Measurements from ENCODE around the gene GJD2.

GJD2 gene

GRCh38 chr15:34789326-34789725 is 34.5 kb upstream of the GJD2 start:
- H3K36me3 ChIP-seq (ENCODE audit: insufficient read depth, low read length), result no peaks in the 10 kb centered on the region
- H4K20me1 ChIP-seq (ENCODE audit: insufficient read depth, low read length), result no peaks in the 10 kb centered on the region
- no peaks in the 10 kb centered on the region for H3K79me2 ChIP-seq (ENCODE audit: insufficient read depth, low read length)
- H3F3A ChIP-seq (ENCODE audit: insufficient read depth, low read length), result no peaks in the 10 kb centered on the region
- H3K4me2 ChIP-seq (ENCODE audit: low read length), result no peak overlapping the region
- no peaks in the 10 kb centered on the region for H3K9me2 ChIP-seq (ENCODE audit: low read depth, low read length)
- no peak for TF ChIP-seq EZH2 (IDR thresholded peaks at IDR 0.05; ENCODE audit: borderline replicate concordance, low read length)
- TF ChIP-seq, protein P1, sequence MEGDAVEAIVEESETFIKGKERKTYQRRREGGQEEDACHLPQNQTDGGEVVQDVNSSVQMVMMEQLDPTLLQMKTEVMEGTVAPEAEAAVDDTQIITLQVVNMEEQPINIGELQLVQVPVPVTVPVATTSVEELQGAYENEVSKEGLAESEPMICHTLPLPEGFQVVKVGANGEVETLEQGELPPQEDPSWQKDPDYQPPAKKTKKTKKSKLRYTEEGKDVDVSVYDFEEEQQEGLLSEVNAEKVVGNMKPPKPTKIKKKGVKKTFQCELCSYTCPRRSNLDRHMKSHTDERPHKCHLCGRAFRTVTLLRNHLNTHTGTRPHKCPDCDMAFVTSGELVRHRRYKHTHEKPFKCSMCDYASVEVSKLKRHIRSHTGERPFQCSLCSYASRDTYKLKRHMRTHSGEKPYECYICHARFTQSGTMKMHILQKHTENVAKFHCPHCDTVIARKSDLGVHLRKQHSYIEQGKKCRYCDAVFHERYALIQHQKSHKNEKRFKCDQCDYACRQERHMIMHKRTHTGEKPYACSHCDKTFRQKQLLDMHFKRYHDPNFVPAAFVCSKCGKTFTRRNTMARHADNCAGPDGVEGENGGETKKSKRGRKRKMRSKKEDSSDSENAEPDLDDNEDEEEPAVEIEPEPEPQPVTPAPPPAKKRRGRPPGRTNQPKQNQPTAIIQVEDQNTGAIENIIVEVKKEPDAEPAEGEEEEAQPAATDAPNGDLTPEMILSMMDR (IDR thresholded peaks at IDR 0.05; ENCODE audit: low read length), result no peak
- H3K9me3 ChIP-seq (ENCODE audit: low read length), result no peaks in the 10 kb centered on the region
- no peak overlapping the region for H3K27ac ChIP-seq (ENCODE audit: low read depth, low read length, poor library complexity, severe bottlenecking)
- H3K4me3 ChIP-seq (ENCODE audit: low read depth, low read length, poor library complexity, severe bottlenecking), result no peak overlapping the region
- no peaks in the 10 kb centered on the region; the same call in 1 of the 2 replicates for H3K27me3 ChIP-seq (ENCODE audit: insufficient read depth, low read length)
- no peak overlapping the region for H3K9ac ChIP-seq (ENCODE audit: low read length)
- no peaks in the 10 kb centered on the region for H3K4me1 ChIP-seq (ENCODE audit: insufficient read depth, low read length, severe bottlenecking)
- no peak overlapping the region for H2AFZ ChIP-seq (ENCODE audit: low read length)

DNA sequence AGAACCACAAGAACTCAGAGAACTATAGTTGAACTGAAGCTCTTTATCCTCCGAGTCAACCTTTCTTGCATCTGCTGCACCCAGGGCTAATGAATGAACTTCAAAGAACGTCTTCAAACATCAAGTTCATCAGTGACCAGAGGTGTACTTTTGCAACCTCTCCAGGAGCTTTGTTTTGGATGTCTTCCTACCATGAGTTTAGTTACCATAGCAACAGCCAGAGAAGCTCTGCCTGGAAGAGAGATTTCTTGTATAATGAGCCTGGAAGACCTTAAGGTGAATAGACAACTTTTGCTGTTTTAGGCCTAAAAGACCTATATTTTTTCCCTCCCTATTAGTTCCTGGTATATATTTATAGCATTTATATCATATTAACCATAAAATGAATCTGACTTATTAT is 31.4 kb upstream of the GJD2 start:
- no peaks in the 10 kb centered on the region for H3K27me3 ChIP-seq (ENCODE audit: insufficient read depth, low read length)

DNA sequence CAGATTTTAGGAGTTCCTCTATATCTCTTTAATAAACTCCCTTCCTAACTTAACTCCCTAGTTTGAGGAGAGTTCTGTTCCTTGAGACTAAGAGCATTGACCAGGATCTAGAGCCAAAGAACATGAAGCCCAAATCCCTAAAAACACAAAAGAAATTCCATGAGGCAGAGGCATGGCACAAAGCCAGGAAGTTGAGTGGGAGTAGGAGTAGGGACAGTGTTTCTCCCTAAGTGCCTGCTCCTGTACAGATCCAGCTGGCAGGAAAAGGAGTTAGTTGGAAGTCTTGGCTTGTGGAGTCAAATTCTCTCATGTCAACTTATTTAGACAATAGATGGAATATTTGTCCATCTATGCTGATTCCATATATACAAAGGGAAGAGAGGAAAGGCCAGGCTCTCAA is 29.2 kb upstream of the GJD2 start:
- H3K36me3 ChIP-seq (ENCODE audit: insufficient read depth, low read length), result no peaks in the 10 kb centered on the region
- H3K9me3 ChIP-seq (ENCODE audit: low read length), result no peaks in the 10 kb centered on the region
- no peaks in the 10 kb centered on the region for H3K4me1 ChIP-seq (ENCODE audit: insufficient read depth, low read length, severe bottlenecking)
- no peak overlapping the region for H3K27ac ChIP-seq (ENCODE audit: low read depth, low read length, poor library complexity, severe bottlenecking)
- H2AFZ ChIP-seq (ENCODE audit: low read length), result no peak overlapping the region
- H3K79me2 ChIP-seq (ENCODE audit: insufficient read depth, low read length), result no peaks in the 10 kb centered on the region
- TF ChIP-seq EZH2 (IDR thresholded peaks at IDR 0.05; ENCODE audit: borderline replicate concordance, low read length), result no peak
- TF ChIP-seq, protein P1 (IDR thresholded peaks at IDR 0.05; ENCODE audit: low read length), result no peak
- no peak overlapping the region for H3K4me3 ChIP-seq (ENCODE audit: low read depth, low read length, poor library complexity, severe bottlenecking)
- H3K27me3 ChIP-seq (ENCODE audit: insufficient read depth, low read length), result no peaks in the 10 kb centered on the region
- no peaks in the 10 kb centered on the region for H4K20me1 ChIP-seq (ENCODE audit: insufficient read depth, low read length)
- no peak overlapping the region for H3K9ac ChIP-seq (ENCODE audit: low read length)
- no peaks in the 10 kb centered on the region for H3K9me2 ChIP-seq (ENCODE audit: low read depth, low read length)
- H3F3A ChIP-seq (ENCODE audit: insufficient read depth, low read length), result no peaks in the 10 kb centered on the region
- H3K4me2 ChIP-seq (ENCODE audit: low read length), result no peak overlapping the region

More for the DNA sequence above, 31.4 kb upstream of the GJD2 start:
- no peaks in the 10 kb centered on the region for H3K36me3 ChIP-seq (ENCODE audit: insufficient read depth, low read length)
- H3K79me2 ChIP-seq (ENCODE audit: insufficient read depth, low read length), result no peaks in the 10 kb centered on the region
- H3F3A ChIP-seq (ENCODE audit: insufficient read depth, low read length), result no peaks in the 10 kb centered on the region
- no peak for TF ChIP-seq EZH2 (IDR thresholded peaks at IDR 0.05; ENCODE audit: borderline replicate concordance, low read length)
- TF ChIP-seq, protein P1 (IDR thresholded peaks at IDR 0.05; ENCODE audit: low read length), result no peak
- H3K4me3 ChIP-seq (ENCODE audit: low read depth, low read length, poor library complexity, severe bottlenecking), result no peak overlapping the region
- no peaks in the 10 kb centered on the region for H3K4me1 ChIP-seq (ENCODE audit: insufficient read depth, low read length, severe bottlenecking)
- H3K27ac ChIP-seq (ENCODE audit: low read depth, low read length, poor library complexity, severe bottlenecking), result no peak overlapping the region
- H3K9me3 ChIP-seq (ENCODE audit: low read length), result no peaks in the 10 kb centered on the region
- no peak overlapping the region for H2AFZ ChIP-seq (ENCODE audit: low read length)
- no peak overlapping the region for H3K4me2 ChIP-seq (ENCODE audit: low read length)
- H3K9me2 ChIP-seq (ENCODE audit: low read depth, low read length), result no peaks in the 10 kb centered on the region
- H4K20me1 ChIP-seq (ENCODE audit: insufficient read depth, low read length), result no peaks in the 10 kb centered on the region
- H3K9ac ChIP-seq (ENCODE audit: low read length), result no peak overlapping the region
